SK-N-MC (cell line): ENCODE results near the gene GPC6.

Experiments used
- DNase-seq: peaks from one replicate; pipeline ENCODE4 v3.0.0-alpha.2; 2011; ENCODE audit warnings: low read depth, low spot score
- H3K27ac ChIP-seq: fragments of 200-600 bp; sonication (generic); 2 replicates; pipeline ENCODE4 v1.5.1; 2016; ENCODE audit warnings: mixed run types
- H3K36me3 ChIP-seq: fragments of 200-600 bp; sonication (generic); 2 replicates; pipeline ENCODE4 v1.6.1; 2017; ENCODE audit warnings: antibody characterized with exemption, low read length, mixed read lengths; ENCODE audit not compliant: insufficient read depth
- H3K4me3 ChIP-seq: fragments of 200-600 bp; sonication (generic); 2 replicates; pipeline ENCODE4 v1.5.1; 2016
- H3K9ac ChIP-seq: fragments of 200-600 bp; sonication (generic); 2 replicates; pipeline ENCODE4 v1.8.0; 2017; ENCODE audit warnings: mixed run types, mixed read lengths; ENCODE audit not compliant: insufficient read length
- H3K9me3 ChIP-seq: fragments of 200-600 bp; sonication (generic); 2 replicates; pipeline ENCODE4 v1.6.1; 2017; ENCODE audit warnings: low read depth, mild to moderate bottlenecking, antibody characterized with exemption, low read length, moderate library complexity, mixed read lengths
- EZH2 ChIP-seq: fragments of 200-600 bp; sonication (generic); IDR thresholded peaks from one replicate; pipeline ENCODE4 v1.6.1; 2017; ENCODE audit warnings: antibody characterized with exemption
- FOXP2 ChIP-seq: optimal IDR thresholded peaks from 2 replicates; pipeline ENCODE3; 2011; ENCODE audit warnings: mild to moderate bottlenecking, moderate library complexity; ENCODE audit not compliant: insufficient read depth; ENCODE audit errors: extremely low read length, control extremely low read depth
- POLR2AphosphoS5 ChIP-seq: IDR thresholded peaks from 2 replicates; pipeline ENCODE4 v1.6.1; 2012; ENCODE audit warnings: mild to moderate bottlenecking, low read depth, low read length, borderline replicate concordance

The GPC6 gene

DNA sequence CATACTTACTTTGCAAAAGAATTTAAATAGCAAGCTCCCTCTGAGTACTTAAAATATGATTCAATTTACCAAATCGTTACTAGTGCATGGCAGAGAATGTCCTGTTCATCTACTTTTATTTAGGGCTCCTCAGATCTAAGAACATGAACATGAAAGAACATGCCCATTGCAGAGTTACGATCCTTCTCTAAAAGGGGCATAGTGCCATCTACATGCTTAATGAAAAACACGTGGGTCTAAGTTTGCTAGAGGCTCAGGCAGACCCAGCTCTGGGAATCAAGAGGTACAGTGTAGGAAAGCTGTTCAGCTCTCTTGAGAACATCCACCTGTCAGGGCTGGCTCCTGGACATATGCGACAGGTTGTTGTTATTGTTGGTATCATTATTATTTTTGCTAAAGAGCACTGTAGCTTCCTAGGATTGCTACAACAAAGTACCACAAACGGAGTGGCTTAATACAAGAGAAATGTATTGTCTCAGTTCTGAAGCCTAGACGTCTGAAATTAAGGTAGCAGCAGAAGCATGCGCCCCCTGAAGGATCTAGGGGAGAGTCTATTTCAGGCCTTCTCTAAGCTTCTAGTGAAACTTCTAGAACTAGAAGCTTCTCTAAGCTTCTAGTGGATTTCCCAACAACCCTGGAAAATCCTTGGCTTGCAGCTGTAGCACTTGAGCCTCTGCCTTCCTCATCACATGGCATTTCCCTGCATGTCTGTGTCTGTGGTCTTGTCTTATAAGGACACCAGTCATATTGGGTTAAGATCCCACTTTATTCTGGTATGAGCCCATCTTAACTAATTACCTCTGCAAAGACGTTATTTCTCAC lies 1119.0 kb downstream of the GPC6 start:
- Histone ChIP-seq H3K27ac (no peak overlapping the region), H3K9me3 (no peaks in the 10 kb centered on the region), H3K4me3 (peak overlapping the region; percentile 6; the same call in 1 of the 2 replicates), H3K36me3 (no peaks in the 10 kb centered on the region), H3K9ac (no peak overlapping the region)
- DNase-seq = peak; percentile 71
- TF ChIP-seq FOXP2 (no peak), POLR2AphosphoS5 (no peak), EZH2 (no peak)

GRCh38 chr13:94346261-94347019 lies 1119.8 kb downstream of the GPC6 start:
- H3K36me3 ChIP-seq = no peaks in the 10 kb centered on the region
- no peak for TF ChIP-seq FOXP2
- TF ChIP-seq EZH2 = no peak
- DNase-seq = no peak
- H3K9ac ChIP-seq = no peak overlapping the region
- no peaks in the 10 kb centered on the region for H3K9me3 ChIP-seq
- H3K27ac ChIP-seq = no peak overlapping the region
- H3K4me3 ChIP-seq = no peak overlapping the region

GRCh38 chr13:94351292-94351990 lies 1124.8 kb downstream of the GPC6 start:
- Histone ChIP-seq H3K27ac (no peak overlapping the region), H3K4me3 (no peak overlapping the region), H3K9ac (no peak overlapping the region), H3K9me3 (no peaks in the 10 kb centered on the region), H3K36me3 (no peaks in the 10 kb centered on the region)
- no peak for TF ChIP-seq POLR2AphosphoS5
- no peak for TF ChIP-seq EZH2
- no peak for TF ChIP-seq FOXP2
- DNase-seq = no peak

DNA sequence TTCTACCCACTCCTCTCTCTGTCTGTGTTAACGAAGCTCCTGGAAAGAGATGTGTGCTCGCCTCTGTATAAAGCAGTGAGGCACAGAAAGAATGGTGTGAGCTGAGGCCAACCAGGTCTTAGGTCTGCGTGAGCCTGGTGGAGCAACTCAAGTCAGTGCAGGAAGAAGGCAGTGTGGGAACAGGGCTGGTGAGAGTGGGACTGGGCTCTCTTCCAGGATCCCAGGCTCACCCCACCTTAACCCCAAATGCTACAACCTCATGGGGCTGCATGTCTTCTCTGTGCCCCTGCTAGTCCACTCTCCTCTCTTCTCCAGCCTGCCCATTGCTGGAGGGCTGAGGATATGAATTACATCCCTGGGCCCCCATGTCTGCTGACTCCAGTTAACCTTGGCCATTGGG lies 1125.5 kb downstream of the GPC6 start:
- H3K9me3 ChIP-seq = no peaks in the 10 kb centered on the region
- TF ChIP-seq EZH2 (no peak), FOXP2 (no peak), POLR2AphosphoS5 (no peak)
- H3K4me3 ChIP-seq = no peak overlapping the region
- no peaks in the 10 kb centered on the region for H3K36me3 ChIP-seq
- DNase-seq = no peak
- H3K9ac ChIP-seq = no peak overlapping the region
- H3K27ac ChIP-seq = no peak overlapping the region

DNA sequence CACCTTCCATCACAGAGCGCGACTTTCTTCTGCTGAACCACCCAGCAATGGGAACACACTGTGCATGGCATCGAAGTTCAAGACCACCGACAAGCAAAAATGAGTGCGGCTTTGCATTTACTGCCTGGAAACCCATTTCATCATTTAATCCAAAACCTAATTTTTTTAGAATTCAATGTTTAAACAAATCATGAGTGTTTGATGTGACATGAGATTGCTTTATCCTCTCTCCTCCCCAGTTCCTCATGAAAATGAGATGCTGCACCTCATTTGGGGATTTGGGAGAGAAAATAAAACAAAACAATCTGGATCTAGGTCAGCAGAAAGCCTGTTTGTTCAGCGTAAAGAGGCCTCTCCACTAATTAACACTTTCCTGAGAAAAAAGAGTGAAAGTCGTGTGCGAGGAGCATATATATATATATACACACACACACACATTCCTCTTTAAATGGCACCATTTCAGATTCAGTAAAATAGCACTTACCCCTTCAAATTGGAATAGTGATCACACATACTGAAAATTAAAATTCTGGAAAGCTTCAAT lies 1126.6 kb downstream of the GPC6 start:
- no peak overlapping the region for H3K4me3 ChIP-seq
- no peak overlapping the region for H3K27ac ChIP-seq
- no peak overlapping the region for H3K9ac ChIP-seq
- TF ChIP-seq POLR2AphosphoS5 = no peak
- no peak for TF ChIP-seq EZH2
- no peak for TF ChIP-seq FOXP2
- no peaks in the 10 kb centered on the region for H3K9me3 ChIP-seq
- DNase-seq = no peak
- H3K36me3 ChIP-seq = no peaks in the 10 kb centered on the region

DNA sequence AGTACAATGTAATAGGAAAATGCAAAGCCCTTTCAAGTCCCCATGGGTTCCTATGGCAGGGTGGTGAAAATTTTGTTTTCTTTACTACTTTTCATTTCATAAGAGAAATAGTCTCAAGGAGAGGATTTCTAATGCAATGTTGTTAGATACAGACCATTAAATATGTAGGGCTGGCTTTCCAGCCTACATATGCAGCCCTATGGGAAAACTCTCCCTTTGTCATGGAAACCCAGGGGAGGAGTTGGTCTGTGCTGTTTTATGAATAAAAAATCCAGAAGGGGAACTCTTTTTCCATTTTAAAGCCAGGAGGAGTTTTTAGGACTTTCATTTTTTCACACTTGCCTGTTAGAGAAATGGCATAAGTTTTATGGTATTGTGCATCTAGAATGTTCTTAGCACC lies 1133.3 kb downstream of the GPC6 start:
- Histone ChIP-seq H3K9ac (no peak overlapping the region), H3K27ac (no peak overlapping the region), H3K4me3 (no peak overlapping the region), H3K36me3 (no peaks in the 10 kb centered on the region), H3K9me3 (no peaks in the 10 kb centered on the region)
- no peak for DNase-seq
- no peak for TF ChIP-seq EZH2
- no peak for TF ChIP-seq FOXP2
- no peak for TF ChIP-seq POLR2AphosphoS5

DNA sequence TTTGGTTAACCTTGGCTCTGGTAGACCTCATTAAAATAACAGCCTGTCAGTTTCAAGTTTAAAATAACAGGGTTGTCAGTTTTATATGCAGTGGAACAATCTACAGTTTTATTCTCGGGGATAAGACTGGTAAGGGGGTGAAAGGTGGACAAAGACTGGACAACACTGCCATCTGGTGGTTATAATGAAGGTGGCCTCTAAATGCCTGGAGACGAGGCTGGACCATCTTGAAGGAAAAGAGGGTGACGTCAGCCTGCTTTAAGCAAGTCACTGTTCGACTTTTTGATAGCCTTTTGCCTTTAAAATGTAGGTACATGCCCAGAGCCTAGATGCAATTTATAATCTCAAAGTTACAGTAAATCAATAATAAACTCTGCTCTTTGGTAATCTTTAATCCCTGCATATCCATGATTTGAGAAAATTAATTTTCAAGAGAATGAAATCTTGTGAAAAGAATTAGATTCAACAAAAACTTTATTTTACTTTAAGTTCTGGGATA lies 1135.9 kb downstream of the GPC6 start:
- Histone ChIP-seq H3K27ac (peak overlapping the region; percentile 75; the same call in 1 of the 2 replicates), H3K9ac (peak overlapping the region; percentile 30), H3K9me3 (no peaks in the 10 kb centered on the region), H3K4me3 (peak overlapping the region; percentile 23; the same call in 1 of the 2 replicates), H3K36me3 (no peaks in the 10 kb centered on the region)
- DNase-seq = peak; percentile 92
- TF ChIP-seq FOXP2 = no peak
- no peak for TF ChIP-seq EZH2
- TF ChIP-seq POLR2AphosphoS5 = no peak
